Heart right ventricle (tissue), 16 donors: ENCODE results near the gene SPRR2D. TPM values are rescaled to one million over a fixed set of nuclear protein-coding genes. Genes with fewer than 3 reads are reported as not detected.

Source experiments
- ATAC-seq, 8 donors: fragments of 200-7000 bp; cut with Tn5 transposase; one replicate each; pipeline ENCODE4 v1.9.1; 2020; ENCODE audit warnings: mild to moderate bottlenecking in 8 of 8, moderate library complexity in 8 of 8, moderate number of reproducible peaks in 1 of 8
- DNase-seq, 2 donors: peaks; one replicate each; pipeline ENCODE4 v3.0.0-alpha.2; 2020
- H3K27ac ChIP-seq, 10 donors: fragments of 200-600 bp; sonication (generic) in 2 of 10; one replicate each; pipeline versions ENCODE4 v1.5.0 to v1.8.0; 2020 to 2022; ENCODE audit warnings: mild to moderate bottlenecking in 3 of 10
- H3K27me3 ChIP-seq, 7 donors: fragments of 200-600 bp; one replicate each; pipeline ENCODE4 v1.8.0; 2021 to 2022; ENCODE audit warnings: mild to moderate bottlenecking in 2 of 7
- H3K36me3 ChIP-seq, 9 donors: fragments of 200-600 bp; sonication (generic) in 1 of 9; one replicate each; pipeline versions ENCODE4 v1.5.0 to v1.8.0; 2020 to 2022; ENCODE audit warnings: mild to moderate bottlenecking in 2 of 9
- H3K4me1 ChIP-seq, 9 donors: fragments of 200-600 bp; sonication (generic) in 1 of 9; one replicate each; pipeline versions ENCODE4 v1.5.0 to v1.8.0; 2020 to 2022; ENCODE audit warnings: mild to moderate bottlenecking in 4 of 9
- H3K4me3 ChIP-seq, 10 donors: fragments of 200-600 bp; sonication (generic) in 2 of 10; one replicate each; pipeline versions ENCODE4 v1.5.0 to v1.8.0; 2020 to 2022; ENCODE audit warnings: mild to moderate bottlenecking in 7 of 10, moderate library complexity in 2 of 10
- H3K9me3 ChIP-seq, 11 donors: fragments of 200-600 bp in 10 of 11; sonication (generic) in 2 of 11; one replicate each; pipeline versions ENCODE4 v1.5.0 to v1.8.0; 2013 to 2022; ENCODE audit warnings: mild to moderate bottlenecking in 2 of 11, control low read depth in 1 of 11, moderate library complexity in 1 of 11
- WGBS, 2 donors: extraction: QIAGEN DNeasy Blood & Tissue Kit; methylation state at CpG; one replicate each; pipeline ENCODE4 v1.1.7; 2013; ENCODE audit warnings: inconsistent platforms in 1 of 2; 5-methylcytosine and 5-hydroxymethylcytosine counted together
- intact Hi-C, 10 donors: fragments of 100-400 bp; cut with DNase I; formaldehyde crosslinking; loops; one replicate each; pipeline versions ENCODE4 v1.11.1 to v1.14.2; 2022
- long read RNA-seq, 3 donors: library from polyadenylated mRNA; unstranded; transcript quantifications; one replicate each; pipeline ENCODE4 v2.0.0, GENCODE V29; 2020 to 2021
- polyA plus RNA-seq, 2 donors: library from polyadenylated mRNA; stranded (reverse); fragments of 200-250 nt; gene quantifications; one replicate each; pipeline ENCODE4 v1.2.3, GENCODE V29; 2013
- total RNA-seq, 10 donors: library from RNA; stranded (reverse); fragmentation: NEBNext Ultra II Directional in 3 of 10; extraction: Animal tissue kit (Norgen Biotek cat#: 25700) in 3 of 10; gene quantifications; one replicate each; pipeline versions ENCODE4 v1.2.1 to v1.2.4, GENCODE V29; 2021 to 2023
- TF ChIP-seq, protein P1 (sequence below), 9 donors: fragments of 200-600 bp; sonication (generic) in 2 of 9; IDR thresholded peaks; one replicate each; pipeline versions ENCODE4 v1.5.0 to v1.8.0; 2021 to 2022; ENCODE audit warnings: antibody characterized with exemption in 9 of 9, mild to moderate bottlenecking in 5 of 9, moderate library complexity in 1 of 9
- donor health status: Arrhythmogenic right ventricular cardiomyopathy.
- donor health status: ischemic (EF 13 %, LVEDD 7.1; RV severe dilation, severe dysfunction).
- donor health status: healthy with polysubstance abuse.
- donor health status: DM: no; HTN: yes; CAD: no.
- donor health status: DM: no; HTN: no; CAD: no.
- donor health status: ischemic (EF 25% LVEDD 6.9; RV normal size, moderate dysfunction).
- donor health status: ischemic (EF 25% LVEDD 5.7; RV mildly dilated, moderate dysfunction).
- donor health status: healthy.
- donor health status: DM: yes; HTN: yes; CAD: no.
- donor health status: Ischemic cardiomyopathy.
- donor health status: ischemic (EF 35%, LVEDD 5.7; RV mildly dilated, moderate dysfunction).
- donor health status: nonischemic (EF 11% LVEDD 7.7; RV severe dilation, severe dysfunction).
- donor health status: DM: yes; HTN: yes; CAD: no.
- donor health status: PGD.
- donor health status: ischemic (EF 29% LVEDD 5.4; RV normal size, mild dysfunction).
- donor health status: nonischemic (EF 23%, LVEDD 6.1; RV moderate dilation, normal function).

SPRR2D gene
- total RNA-seq (not detected), polyA plus RNA-seq (under 1 TPM in 1 of 2 donors, not detected in 1; 0.14 TPM)
- long read RNA-seq, donor 1: 0 reads
- long read RNA-seq, donor 2: 0 reads
- long read RNA-seq, donor 3: 0 reads

GRCh38 chr1:153040950-153041631 is at the start of gene SPRR2D:
TSS of gene SPRR2D (minus strand) at chr1:153041120. CDS start at chr1:153040346, 774 bp downstream.
- H3K27ac ChIP-seq: no peak within 1 kb of the TSS
- peaks cover 0 to 3% (median 0%) of the 10 kb centered on the region in 11 donors for H3K9me3 ChIP-seq
- intact Hi-C loops: no loop called here
- peaks cover 0 to 11% (median 0%) of the 10 kb centered on the region in 7 donors for H3K27me3 ChIP-seq
- no peaks in the 10 kb centered on the region for H3K36me3 ChIP-seq
- no peaks in the 10 kb centered on the region for H3K4me1 ChIP-seq
- DNase-seq (no peak), ATAC-seq (no peak)
- 56 to 59% methylated on average over 4 of the region's 4 CpGs for WGBS, 2 donors
- TF ChIP-seq, protein P1, sequence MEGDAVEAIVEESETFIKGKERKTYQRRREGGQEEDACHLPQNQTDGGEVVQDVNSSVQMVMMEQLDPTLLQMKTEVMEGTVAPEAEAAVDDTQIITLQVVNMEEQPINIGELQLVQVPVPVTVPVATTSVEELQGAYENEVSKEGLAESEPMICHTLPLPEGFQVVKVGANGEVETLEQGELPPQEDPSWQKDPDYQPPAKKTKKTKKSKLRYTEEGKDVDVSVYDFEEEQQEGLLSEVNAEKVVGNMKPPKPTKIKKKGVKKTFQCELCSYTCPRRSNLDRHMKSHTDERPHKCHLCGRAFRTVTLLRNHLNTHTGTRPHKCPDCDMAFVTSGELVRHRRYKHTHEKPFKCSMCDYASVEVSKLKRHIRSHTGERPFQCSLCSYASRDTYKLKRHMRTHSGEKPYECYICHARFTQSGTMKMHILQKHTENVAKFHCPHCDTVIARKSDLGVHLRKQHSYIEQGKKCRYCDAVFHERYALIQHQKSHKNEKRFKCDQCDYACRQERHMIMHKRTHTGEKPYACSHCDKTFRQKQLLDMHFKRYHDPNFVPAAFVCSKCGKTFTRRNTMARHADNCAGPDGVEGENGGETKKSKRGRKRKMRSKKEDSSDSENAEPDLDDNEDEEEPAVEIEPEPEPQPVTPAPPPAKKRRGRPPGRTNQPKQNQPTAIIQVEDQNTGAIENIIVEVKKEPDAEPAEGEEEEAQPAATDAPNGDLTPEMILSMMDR (IDR thresholded peaks at IDR 0.05): no peak
- no peak within 1 kb of the TSS for H3K4me3 ChIP-seq

- H3K4me3 ChIP-seq: no peak overlapping the region
- H3K4me1 ChIP-seq: no peaks in the 10 kb centered on the region
- 65 to 77% methylated on average over 1 of the region's 1 CpG for WGBS, 2 donors
- ATAC-seq (no peak), DNase-seq (no peak)
- TF ChIP-seq, protein P1 (IDR thresholded peaks at IDR 0.05): no peak
- intact Hi-C loops: no loop called here
- H3K27me3 ChIP-seq: no peaks in the 10 kb centered on the region
- H3K36me3 ChIP-seq: no peaks in the 10 kb centered on the region
- H3K27ac ChIP-seq: no peak overlapping the region
- peaks cover 0 to 9% (median 0%) of the 10 kb centered on the region in 11 donors for H3K9me3 ChIP-seq
Observed at GRCh38 chr1:153087652-153088051, 46.7 kb upstream of the SPRR2D start.

- 69 to 70% methylated on average over 3 of the region's 3 CpGs for WGBS, 2 donors
- no peak for DNase-seq
- Histone ChIP-seq H3K4me3 (no peak overlapping the region), H3K36me3 (no peaks in the 10 kb centered on the region), H3K27ac (no peak overlapping the region), H3K4me1 (no peaks in the 10 kb centered on the region), H3K9me3 (peaks cover 0 to 32% (median 0%) of the 10 kb centered on the region in 11 donors), H3K27me3 (no peaks in the 10 kb centered on the region)
- TF ChIP-seq, protein P1 (IDR thresholded peaks at IDR 0.05): no peak
- ATAC-seq: no peak
- intact Hi-C loops: no loop called here
Observed at GRCh38 chr1:153081736-153082135, 40.8 kb upstream of the SPRR2D start.

GRCh38 chr1:153072806-153073726 is 32.1 kb upstream of the SPRR2D start:
- H3K9me3 ChIP-seq: peaks cover 0 to under 1% (median 0%) of the 10 kb centered on the region in 11 donors
- no peak for ATAC-seq
- intact Hi-C loops: no loop called here
- no peaks in the 10 kb centered on the region for H3K27me3 ChIP-seq
- no peak for DNase-seq
- H3K27ac ChIP-seq: no peak overlapping the region
- no peak overlapping the region for H3K4me3 ChIP-seq
- WGBS, 2 donors: 69 to 75% methylated on average over 5 of the region's 5 CpGs
- no peaks in the 10 kb centered on the region for H3K4me1 ChIP-seq
- TF ChIP-seq, protein P1 (IDR thresholded peaks at IDR 0.05): no peak
- H3K36me3 ChIP-seq: no peaks in the 10 kb centered on the region
